SK-N-SH treated with all-trans-retinoic acid at 6 μM for 48 hours (cell line): Measurements from ENCODE around the gene SQOR.

Experiments used
- ARNTL ChIP-seq: fragments of 450-650 bp; formaldehyde crosslinking; IDR thresholded peaks from 2 replicates; pipeline ENCODE4 v1.5.0; 2020; ENCODE audit warnings: low read depth, mild to moderate bottlenecking, moderate library complexity, borderline replicate concordance
- ISL1 ChIP-seq: fragments of 250-450 bp; sonication (Bioruptor Pico); IDR thresholded peaks from 2 replicates; pipeline ENCODE4 v2.1.2; 2022; ENCODE audit warnings: mild to moderate bottlenecking, moderate library complexity
- ZC3H10 ChIP-seq: fragments of 250-450 bp; sonication (Bioruptor Pico); IDR thresholded peaks from 2 replicates; pipeline ENCODE4 v1.5.1; 2021; ENCODE audit warnings: mild to moderate bottlenecking, moderate library complexity
- TF ChIP-seq, protein P1 (sequence below): fragments of 250-450 bp; sonication (Bioruptor Pico); IDR thresholded peaks from 2 replicates; pipeline ENCODE4 v1.5.1; 2021; ENCODE audit warnings: mild to moderate bottlenecking, moderate library complexity
- TF ChIP-seq, protein P2 (sequence below): fragments of 250-450 bp; sonication (Bioruptor Pico); IDR thresholded peaks from 2 replicates; pipeline ENCODE4 v1.5.1; 2020; ENCODE audit warnings: low read depth, mild to moderate bottlenecking, moderate library complexity

DNA sequence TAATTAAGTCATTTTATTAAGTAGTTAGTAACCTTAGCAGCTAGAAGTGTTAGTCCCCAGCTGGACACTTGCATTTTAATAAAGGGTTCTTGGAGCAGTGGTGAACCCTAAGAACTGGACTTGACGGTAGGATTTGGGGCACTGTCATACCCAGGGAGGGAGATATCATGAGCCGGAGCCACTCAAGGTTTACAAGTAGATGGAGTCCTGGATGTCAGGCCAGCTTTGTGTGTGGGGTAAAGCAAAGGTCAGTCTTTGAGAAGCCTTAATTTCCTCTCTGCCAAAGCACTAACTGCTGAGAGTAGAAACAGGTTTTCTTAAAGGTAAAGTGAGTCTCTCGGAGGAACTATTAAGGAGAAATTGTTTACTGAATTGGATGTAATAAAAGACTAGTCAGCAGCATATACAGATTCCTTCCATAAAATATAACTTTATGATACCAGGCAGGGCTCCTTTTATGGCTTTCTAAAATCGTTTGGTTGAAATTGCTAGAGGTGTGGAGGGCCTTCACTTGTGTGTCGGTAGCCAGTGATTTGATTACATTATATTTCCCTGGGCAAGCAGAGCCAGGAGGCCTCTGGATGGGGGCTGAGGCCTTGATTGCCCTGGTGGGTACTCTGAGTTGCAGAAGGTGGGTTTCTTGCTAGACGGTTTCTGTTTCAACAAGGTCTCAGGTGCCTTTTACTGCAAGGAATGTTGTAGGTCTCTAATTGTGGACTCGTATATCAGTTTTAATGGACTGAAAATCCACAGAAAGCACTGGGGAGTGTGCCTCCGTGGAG is 23.1 kb downstream of the SQOR start:
- TF ChIP-seq ISL1 (no peak), ZC3H10 (CRISPR knock-in tag) (no peak), ARNTL (CRISPR knock-in tag) (no peak)
- TF ChIP-seq, protein P1, sequence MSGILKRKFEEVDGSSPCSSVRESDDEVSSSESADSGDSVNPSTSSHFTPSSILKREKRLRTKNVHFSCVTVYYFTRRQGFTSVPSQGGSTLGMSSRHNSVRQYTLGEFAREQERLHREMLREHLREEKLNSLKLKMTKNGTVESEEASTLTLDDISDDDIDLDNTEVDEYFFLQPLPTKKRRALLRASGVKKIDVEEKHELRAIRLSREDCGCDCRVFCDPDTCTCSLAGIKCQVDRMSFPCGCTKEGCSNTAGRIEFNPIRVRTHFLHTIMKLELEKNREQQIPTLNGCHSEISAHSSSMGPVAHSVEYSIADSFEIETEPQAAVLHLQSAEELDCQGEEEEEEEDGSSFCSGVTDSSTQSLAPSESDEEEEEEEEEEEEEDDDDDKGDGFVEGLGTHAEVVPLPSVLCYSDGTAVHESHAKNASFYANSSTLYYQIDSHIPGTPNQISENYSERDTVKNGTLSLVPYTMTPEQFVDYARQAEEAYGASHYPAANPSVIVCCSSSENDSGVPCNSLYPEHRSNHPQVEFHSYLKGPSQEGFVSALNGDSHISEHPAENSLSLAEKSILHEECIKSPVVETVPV (CRISPR knock-in tag): no peak
- TF ChIP-seq, protein P2, sequence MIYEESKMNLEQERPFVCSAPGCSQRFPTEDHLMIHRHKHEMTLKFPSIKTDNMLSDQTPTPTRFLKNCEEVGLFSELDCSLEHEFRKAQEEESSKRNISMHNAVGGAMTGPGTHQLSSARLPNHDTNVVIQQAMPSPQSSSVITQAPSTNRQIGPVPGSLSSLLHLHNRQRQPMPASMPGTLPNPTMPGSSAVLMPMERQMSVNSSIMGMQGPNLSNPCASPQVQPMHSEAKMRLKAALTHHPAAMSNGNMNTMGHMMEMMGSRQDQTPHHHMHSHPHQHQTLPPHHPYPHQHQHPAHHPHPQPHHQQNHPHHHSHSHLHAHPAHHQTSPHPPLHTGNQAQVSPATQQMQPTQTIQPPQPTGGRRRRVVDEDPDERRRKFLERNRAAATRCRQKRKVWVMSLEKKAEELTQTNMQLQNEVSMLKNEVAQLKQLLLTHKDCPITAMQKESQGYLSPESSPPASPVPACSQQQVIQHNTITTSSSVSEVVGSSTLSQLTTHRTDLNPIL (CRISPR knock-in tag): no peak
